ENCODE data around the gene TBP.

GRCh38 chr6:170522565-170523183, 31.5 kb upstream of the TBP start:
- no peak for TF ChIP-seq CEBPB (IDR thresholded peaks at IDR 0.05)
- TF ChIP-seq TCF12 (IDR thresholded peaks at IDR 0.05; ENCODE audit: low read depth), result no peak
- TF ChIP-seq EP300 (IDR thresholded peaks at IDR 0.05; ENCODE audit: borderline replicate concordance), result no peak
- TF ChIP-seq YY1 (IDR thresholded peaks at IDR 0.05; ENCODE audit: low read depth), result no peak
- TF ChIP-seq TAF1 (IDR thresholded peaks at IDR 0.05; ENCODE audit: low read depth), result no peak
- no peak for TF ChIP-seq FOXM1 (IDR thresholded peaks at IDR 0.05; ENCODE audit: borderline replicate concordance, low read depth)
- TF ChIP-seq MAX (IDR thresholded peaks at IDR 0.05), result no peak
- TF ChIP-seq ZBTB7A (IDR thresholded peaks at IDR 0.05; ENCODE audit: low read depth), result no peak

Data from Ishikawa (cell line).